Progenitor cell of endocrine pancreas (in vitro differentiated cells): Measurements from ENCODE around the gene POU2F3. TPM values are rescaled to one million over a fixed set of nuclear protein-coding genes. Genes with fewer than 3 reads are reported as not detected.

Source experiments
- DNase-seq: peaks from one replicate; pipeline ENCODE4 v3.0.0; 2021; ENCODE audit warnings: low spot score; ENCODE audit not compliant: unreplicated experiment
- H3K27ac Mint-ChIP-seq: 2 replicates; pipeline ENCODE4 v1.8.0; 2021; ENCODE audit warnings: mild to moderate bottlenecking, moderate library complexity, mixed read lengths
- H3K27me3 Mint-ChIP-seq: 2 replicates; pipeline ENCODE4 v1.8.0; 2021; ENCODE audit warnings: mixed read lengths
- H3K36me3 Mint-ChIP-seq: 2 replicates; pipeline ENCODE4 v1.8.0; 2022; ENCODE audit warnings: mixed read lengths; ENCODE audit not compliant: insufficient read depth
- H3K4me1 Mint-ChIP-seq: 2 replicates; pipeline ENCODE4 v1.8.0; 2021; ENCODE audit warnings: low read depth, mixed read lengths
- H3K4me3 Mint-ChIP-seq: 2 replicates; pipeline ENCODE4 v1.8.0; 2021; ENCODE audit warnings: low read depth, mild to moderate bottlenecking, moderate library complexity, mixed read lengths
- H3K9me3 Mint-ChIP-seq: 2 replicates; pipeline ENCODE4 v1.8.0; 2021; ENCODE audit warnings: low read depth, mixed read lengths
- CTCF ChIP-seq: fragments of 200-600 bp; sonication (generic); IDR thresholded peaks from one replicate; pipeline ENCODE4 v1.5.0; 2021; ENCODE audit warnings: antibody characterized with exemption, mild to moderate bottlenecking; ENCODE audit not compliant: unreplicated experiment
- total RNA-seq: library from RNA; stranded (reverse); gene quantifications from 2 replicates; pipeline ENCODE4 v1.2.1, GENCODE V29; 2021

The POU2F3 gene
- total RNA-seq, 1 donor from 2014 or later = not detected

DNA sequence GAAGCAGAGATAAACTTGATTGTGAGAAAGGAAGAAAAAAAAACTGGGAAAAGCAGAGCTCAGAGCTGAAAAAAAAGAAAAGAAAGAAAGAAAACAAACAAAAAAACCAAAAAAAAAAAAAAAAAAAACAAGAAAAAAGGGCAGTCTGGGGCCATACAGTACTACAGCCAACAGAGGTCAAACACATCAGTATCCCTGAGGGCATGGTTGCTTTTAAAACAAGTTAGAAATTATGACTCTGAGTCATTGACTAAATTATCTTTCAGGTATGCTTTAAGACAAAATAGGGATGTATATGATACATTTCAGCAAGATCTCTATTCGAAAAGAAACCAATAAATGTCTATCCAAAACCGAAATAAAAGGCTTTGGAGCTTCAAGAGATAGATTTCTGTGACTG, 48.1 kb downstream of the POU2F3 start:
- no peak overlapping the region for H3K4me3 Mint-ChIP-seq
- H3K9me3 Mint-ChIP-seq = no peaks in the 10 kb centered on the region
- no peak for DNase-seq
- H3K4me1 Mint-ChIP-seq = no peaks in the 10 kb centered on the region
- H3K27me3 Mint-ChIP-seq = peaks cover 23% of the 10 kb centered on the region
- H3K36me3 Mint-ChIP-seq = no peaks in the 10 kb centered on the region
- no peak for TF ChIP-seq CTCF
- H3K27ac Mint-ChIP-seq = no peak overlapping the region

DNA sequence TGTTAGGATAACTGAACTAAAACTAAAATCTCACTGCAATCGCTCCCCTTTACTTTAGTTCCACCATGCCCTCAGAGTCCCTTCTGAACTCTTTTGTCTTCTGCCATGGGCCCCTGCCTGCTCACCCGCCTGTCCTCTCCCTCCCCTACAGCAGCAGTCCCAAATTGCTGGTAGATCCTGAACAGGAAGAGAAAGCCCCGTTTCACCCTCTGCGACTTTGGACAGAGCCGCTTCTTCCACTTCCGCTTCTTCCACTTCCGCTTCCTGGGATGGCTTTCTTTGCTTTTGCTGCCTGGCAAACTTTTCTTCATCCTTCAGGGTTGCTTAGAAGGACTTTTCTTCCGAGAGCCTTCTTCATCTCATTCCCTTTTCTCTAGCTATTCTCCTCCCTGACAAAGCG, 49.5 kb downstream of the POU2F3 start:
- H3K36me3 Mint-ChIP-seq = no peaks in the 10 kb centered on the region
- no peak for TF ChIP-seq CTCF
- H3K4me1 Mint-ChIP-seq = no peaks in the 10 kb centered on the region
- H3K9me3 Mint-ChIP-seq = no peaks in the 10 kb centered on the region
- no peak overlapping the region for H3K4me3 Mint-ChIP-seq
- H3K27ac Mint-ChIP-seq = peak overlapping the region; percentile 38
- DNase-seq = no peak
- H3K27me3 Mint-ChIP-seq = peaks cover 37% of the 10 kb centered on the region

- no peaks in the 10 kb centered on the region for H3K9me3 Mint-ChIP-seq
- H3K36me3 Mint-ChIP-seq = no peaks in the 10 kb centered on the region
- no peak overlapping the region for H3K27ac Mint-ChIP-seq
- H3K4me1 Mint-ChIP-seq = no peaks in the 10 kb centered on the region
- no peak overlapping the region for H3K4me3 Mint-ChIP-seq
- no peak for DNase-seq
- H3K27me3 Mint-ChIP-seq = peaks cover 42% of the 10 kb centered on the region
- no peak for TF ChIP-seq CTCF
Observed at GRCh38 chr11:120290956-120291355, 51.0 kb downstream of the POU2F3 start.

GRCh38 chr11:120293038-120293800, 53.3 kb downstream of the POU2F3 start:
- no peaks in the 10 kb centered on the region for H3K4me1 Mint-ChIP-seq
- H3K27me3 Mint-ChIP-seq = peaks cover 49% of the 10 kb centered on the region
- no peak for TF ChIP-seq CTCF

DNA sequence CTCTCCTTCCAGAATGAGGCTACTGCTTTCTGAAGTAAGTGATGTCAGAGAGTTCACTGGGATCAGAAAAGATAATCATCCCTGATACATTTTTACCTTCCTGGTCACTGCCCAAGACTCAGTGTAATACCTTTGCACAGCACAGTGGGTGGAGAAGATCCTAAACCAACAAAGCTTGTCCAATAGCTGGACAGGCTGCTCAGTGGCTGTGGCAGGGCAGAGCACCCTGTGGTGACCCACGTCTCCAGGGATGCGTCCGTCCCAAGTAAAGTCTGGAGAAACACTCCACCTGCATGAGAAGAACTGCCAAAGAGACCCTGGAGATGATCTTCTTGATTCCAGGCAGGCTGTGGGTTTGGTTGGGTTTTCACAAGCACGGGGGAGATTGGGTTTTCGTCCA, 54.2 kb downstream of the POU2F3 start:
- H3K4me3 Mint-ChIP-seq = no peak overlapping the region
- no peak for TF ChIP-seq CTCF
- H3K9me3 Mint-ChIP-seq = no peaks in the 10 kb centered on the region
- DNase-seq = no peak
- no peaks in the 10 kb centered on the region for H3K36me3 Mint-ChIP-seq
- no peak overlapping the region for H3K27ac Mint-ChIP-seq
- no peaks in the 10 kb centered on the region for H3K4me1 Mint-ChIP-seq
- H3K27me3 Mint-ChIP-seq = peaks cover 51% of the 10 kb centered on the region

More at GRCh38 chr11:120293038-120293800, 53.3 kb downstream of the POU2F3 start:
- H3K9me3 Mint-ChIP-seq = no peaks in the 10 kb centered on the region
- no peak overlapping the region for H3K27ac Mint-ChIP-seq
- no peaks in the 10 kb centered on the region for H3K36me3 Mint-ChIP-seq
- DNase-seq = no peak
- no peak overlapping the region for H3K4me3 Mint-ChIP-seq
